ENCODE data around the gene SLC17A9.

The SLC17A9 gene

GRCh38 chr20:62982124-62983075 is 29.9 kb downstream of the SLC17A9 start:
- DNase-seq (ENCODE audit: low read depth in 2 of 2): no peak

- DNase-seq (ENCODE audit: low read depth in 2 of 2): no peak
These were observed 30.7 kb downstream of the SLC17A9 start for GRCh38 chr20:62983210-62983609.

- DNase-seq (ENCODE audit: low read depth in 2 of 2): no peak
These were observed 32.3 kb downstream of the SLC17A9 start for GRCh38 chr20:62984666-62985443.

GRCh38 chr20:62985444-62985778 is 32.9 kb downstream of the SLC17A9 start:
- DNase-seq (ENCODE audit: low read depth in 2 of 2): no peak

- DNase-seq (ENCODE audit: low read depth in 2 of 2): no peak
These were observed 33.8 kb downstream of the SLC17A9 start for GRCh38 chr20:62986257-62986800.

GRCh38 chr20:62987114-62987513 is 34.6 kb downstream of the SLC17A9 start:
- DNase-seq (ENCODE audit: low read depth in 2 of 2): no peak

GRCh38 chr20:62989201-62989601 is 36.7 kb downstream of the SLC17A9 start:
- DNase-seq (ENCODE audit: low read depth in 2 of 2): peak in 1 of 2 donors; percentile 25

- no peak for DNase-seq (ENCODE audit: low read depth in 2 of 2)
These were observed 37.9 kb downstream of the SLC17A9 start for GRCh38 chr20:62990306-62990825.

- DNase-seq (ENCODE audit: low read depth in 2 of 2): no peak
These were observed 38.8 kb downstream of the SLC17A9 start for GRCh38 chr20:62991196-62991807.

GRCh38 chr20:62991863-62992262 is 39.4 kb downstream of the SLC17A9 start:
- DNase-seq (ENCODE audit: low read depth in 2 of 2): no peak

GRCh38 chr20:62993856-62994494 is 41.5 kb downstream of the SLC17A9 start:
- DNase-seq (ENCODE audit: low read depth in 2 of 2): no peak

GRCh38 chr20:62994869-62995281 is 42.4 kb downstream of the SLC17A9 start:
- no peak for DNase-seq (ENCODE audit: low read depth in 2 of 2)

GRCh38 chr20:62995481-62995880 is 43.0 kb downstream of the SLC17A9 start:
- DNase-seq (ENCODE audit: low read depth in 2 of 2): no peak

GRCh38 chr20:62995898-62996595 is 43.5 kb downstream of the SLC17A9 start:
- no peak for DNase-seq (ENCODE audit: low read depth in 2 of 2)

GRCh38 chr20:62996596-62996982 is 44.1 kb downstream of the SLC17A9 start:
- no peak for DNase-seq (ENCODE audit: low read depth in 2 of 2)

- no peak for DNase-seq (ENCODE audit: low read depth in 2 of 2)
These were observed 45.0 kb downstream of the SLC17A9 start for GRCh38 chr20:62997417-62998035.

- no peak for DNase-seq (ENCODE audit: low read depth in 2 of 2)
These were observed 45.9 kb downstream of the SLC17A9 start for GRCh38 chr20:62998449-62998848.

GRCh38 chr20:62999580-62999979 is 47.1 kb downstream of the SLC17A9 start:
- DNase-seq (ENCODE audit: low read depth in 2 of 2): no peak

- DNase-seq (ENCODE audit: low read depth in 2 of 2): no peak
These were observed 47.5 kb downstream of the SLC17A9 start for GRCh38 chr20:63000036-63000435.

GRCh38 chr20:63000958-63001357 is 48.4 kb downstream of the SLC17A9 start:
- DNase-seq (ENCODE audit: low read depth in 2 of 2): no peak

Measured in stimulated activated CD8-positive, alpha-beta memory T cell treated with anti-CD3 and anti-CD28 coated beads, Interleukin-7, amount 100 ng/mL, for 4 hours (primary cell).